Hippocampal formation (tissue), 2 donors: Measurements from ENCODE around the gene ATG2A.

Experiments used
- DNase-seq, 2 donors: peaks; one replicate each; lab custom pipeline; 2025; lab: John Stamatoyannopoulos, UW

ATG2A gene

GRCh38 chr11:64916775-64917662 is at the start of gene ATG2A:
Gene ATG2A (minus strand): TSS chr11:64917209. CDS start chr11:64917135, 74 bp downstream.
- peak; percentile 99 to 100 for DNase-seq

GRCh38 chr11:64963072-64963631 is 46.1 kb upstream of the ATG2A start:
- DNase-seq: no peak

- no peak for DNase-seq
Observed at GRCh38 chr11:64960719-64961118, 43.7 kb upstream of the ATG2A start.

- no peak for DNase-seq
Observed at GRCh38 chr11:64959498-64959897, 42.5 kb upstream of the ATG2A start.

GRCh38 chr11:64954201-64954600 is 37.2 kb upstream of the ATG2A start:
- DNase-seq: no peak

- no peak for DNase-seq
Observed at GRCh38 chr11:64951529-64951928, 34.5 kb upstream of the ATG2A start.

GRCh38 chr11:64947208-64947814 is 30.3 kb upstream of the ATG2A start:
- DNase-seq: no peak

GRCh38 chr11:64936539-64936938 is 19.5 kb upstream of the ATG2A start:
- DNase-seq: no peak

GRCh38 chr11:64935359-64936081 is 18.5 kb upstream of the ATG2A start, which contains the start of gene GPHA2:
Gene GPHA2 (minus strand): TSS chr11:64935893. CDS start chr11:64935460, 433 bp downstream.
- no peak for DNase-seq

- no peak for DNase-seq
Observed at GRCh38 chr11:64934682-64935358, 17.8 kb upstream of the ATG2A start.

- DNase-seq: no peak
Observed at GRCh38 chr11:64933935-64934681, 17.1 kb upstream of the ATG2A start.

GRCh38 chr11:64933213-64933934 is 16.4 kb upstream of the ATG2A start:
- no peak for DNase-seq

GRCh38 chr11:64932324-64932723 is 15.3 kb upstream of the ATG2A start:
- DNase-seq: no peak

- DNase-seq: no peak
Observed at GRCh38 chr11:64931290-64931689, 14.3 kb upstream of the ATG2A start.

- DNase-seq: no peak
Observed at GRCh38 chr11:64930340-64930739, 13.3 kb upstream of the ATG2A start.

GRCh38 chr11:64929625-64930024 is 12.6 kb upstream of the ATG2A start:
- no peak for DNase-seq

GRCh38 chr11:64928957-64929356 is 11.9 kb upstream of the ATG2A start:
- DNase-seq: no peak

- DNase-seq: no peak
Observed at GRCh38 chr11:64926689-64927088, 9.7 kb upstream of the ATG2A start.

- DNase-seq: no peak
Observed at GRCh38 chr11:64925536-64926436, 8.8 kb upstream of the ATG2A start.
